Kidney epithelial cell (primary cell): ENCODE data around the gene EPHB4. TPM values are rescaled to one million over a fixed set of nuclear protein-coding genes. Genes with fewer than 3 reads are reported as not detected.
"Not testable (repeated sequence)": the region's sequence is repeated elsewhere in the genome, so short reads cannot be mapped to it uniquely, and the experiment has no call there.

Experiments used
- DNase-seq: peaks from one replicate; pipeline ENCODE4 v3.0.0-alpha.2; 2010; ENCODE audit warnings: low read depth
- H3K27me3 ChIP-seq: 2 replicates; pipeline ENCODE4 v1.6.0; 2011; ENCODE audit warnings: low read length; ENCODE audit not compliant: control insufficient read depth, insufficient read depth
- H3K36me3 ChIP-seq: 2 replicates; pipeline ENCODE4 v1.5.1; 2011; ENCODE audit warnings: low read length; ENCODE audit not compliant: control insufficient read depth, insufficient read depth
- H3K4me3 ChIP-seq: 2 replicates; pipeline ENCODE4 v1.5.1; 2011; ENCODE audit warnings: low read depth, mild to moderate bottlenecking, control low read depth, low read length
- CTCF ChIP-seq: IDR thresholded peaks from 2 replicates; pipeline ENCODE4 v1.5.1; 2011; ENCODE audit warnings: mild to moderate bottlenecking, moderate library complexity, low read length, control low read depth, inconsistent platforms; ENCODE audit not compliant: insufficient read depth, poor library complexity, severe bottlenecking
- total RNA-seq: library from RNA; depleted of rRNA; stranded (reverse); fragments of >200 nt; gene quantifications from 2 replicates; pipeline ENCODE4 v1.2.3, GENCODE V29; 2015

EPHB4 gene
- total RNA-seq, 1 donor from 2014 or later, result 138 TPM

GRCh38 chr7:100765250-100765649, 62.1 kb downstream of the EPHB4 start:
- no peaks in the 10 kb centered on the region for H3K36me3 ChIP-seq
- TF ChIP-seq CTCF, result no peak
- no peak for DNase-seq
- peaks cover 14% of the 10 kb centered on the region for H3K27me3 ChIP-seq
- H3K4me3 ChIP-seq, result no peak overlapping the region

- H3K27me3 ChIP-seq, result peaks cover 14% of the 10 kb centered on the region
- no peak overlapping the region for H3K4me3 ChIP-seq
- no peak for TF ChIP-seq CTCF
- no peak for DNase-seq
- H3K36me3 ChIP-seq, result no peaks in the 10 kb centered on the region
Measured at GRCh38 chr7:100764841-100765240, 62.5 kb downstream of the EPHB4 start.

DNA sequence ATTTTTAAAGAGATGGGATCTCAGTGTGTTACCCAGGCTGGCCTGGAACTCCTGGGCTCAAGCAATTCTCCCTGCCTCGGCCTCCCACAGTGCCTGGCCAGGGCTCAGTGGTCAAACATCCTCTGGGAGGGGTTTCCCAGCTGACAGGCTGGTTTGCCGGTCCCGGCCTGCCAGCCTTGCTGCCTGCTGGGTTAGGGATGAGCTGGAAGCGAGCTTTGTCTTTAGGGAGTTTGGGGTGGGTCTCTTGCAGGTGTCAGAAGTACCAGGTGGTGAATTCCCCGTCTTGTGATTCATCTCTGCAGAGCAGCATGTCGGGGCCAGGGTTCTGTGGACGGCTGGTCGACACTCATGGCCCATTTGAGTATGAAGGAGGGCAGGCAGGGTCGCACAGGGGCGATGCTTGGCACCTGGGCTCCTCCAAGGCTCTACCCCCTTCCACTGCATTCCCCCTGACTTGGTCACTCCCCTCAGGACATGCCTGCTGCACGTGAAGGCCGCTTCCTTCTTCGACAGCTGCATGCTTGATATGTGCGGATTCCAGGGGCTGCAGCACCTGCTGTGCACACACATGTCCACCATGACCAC, 63.7 kb downstream of the EPHB4 start:
- no peak for DNase-seq
- Histone ChIP-seq H3K27me3 (peaks cover 15% of the 10 kb centered on the region), H3K4me3 (no peak overlapping the region), H3K36me3 (no peaks in the 10 kb centered on the region)
- no peak for TF ChIP-seq CTCF

- not testable (repeated sequence) for DNase-seq, H3K4me3 ChIP-seq, H3K36me3 ChIP-seq
- peaks cover 14% of the 10 kb centered on the region for H3K27me3 ChIP-seq
Measured at GRCh38 chr7:100762841-100763240, 64.5 kb downstream of the EPHB4 start.

DNA sequence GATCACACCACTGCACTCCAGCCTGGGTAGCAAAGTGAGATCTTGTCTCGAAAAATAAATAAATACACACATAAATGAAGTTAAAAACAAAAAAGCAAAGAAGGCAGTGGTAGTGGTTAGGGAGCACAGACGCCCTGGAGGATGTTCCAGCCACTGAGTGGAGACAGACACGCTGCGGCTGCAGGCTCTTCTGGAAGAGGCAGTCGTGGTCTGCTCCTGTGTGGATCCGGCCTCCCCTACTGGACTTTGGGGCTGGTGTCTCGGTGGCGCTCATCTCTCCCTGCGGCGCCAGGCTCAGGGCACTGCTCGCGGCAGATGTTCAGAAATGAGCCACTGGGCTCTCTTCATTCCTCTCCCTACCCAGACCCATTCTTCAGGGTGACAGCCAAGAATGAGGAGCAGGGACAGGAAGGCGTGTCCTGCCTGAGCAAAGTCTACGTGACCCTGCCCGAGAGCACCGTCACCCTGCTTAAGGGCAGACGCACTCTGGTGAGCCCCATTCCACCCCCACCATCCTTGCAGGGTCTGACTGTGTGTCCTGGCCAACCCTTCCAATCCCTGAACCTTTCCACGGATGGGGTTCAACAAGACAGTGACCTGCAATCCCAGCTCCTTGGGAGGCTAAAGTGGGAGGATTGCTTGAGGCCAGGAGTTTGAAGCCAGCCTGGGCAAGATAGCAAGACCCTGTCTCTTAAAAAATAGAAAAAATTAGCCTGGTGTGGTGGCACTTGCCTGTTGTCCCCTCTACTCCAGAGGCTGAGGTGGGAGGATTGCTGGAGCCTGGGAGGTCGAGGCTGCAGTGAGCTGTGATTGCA, 67.8 kb downstream of the EPHB4 start:
- DNase-seq, result no peak
- TF ChIP-seq CTCF, result no peak
- H3K27me3 ChIP-seq, result peaks cover 8% of the 10 kb centered on the region
- H3K36me3 ChIP-seq, result no peaks in the 10 kb centered on the region
- H3K4me3 ChIP-seq, result no peak overlapping the region

- no peak for TF ChIP-seq CTCF
- Histone ChIP-seq H3K4me3 (no peak overlapping the region), H3K27me3 (peaks cover 8% of the 10 kb centered on the region), H3K36me3 (no peaks in the 10 kb centered on the region)
- no peak for DNase-seq
Measured at GRCh38 chr7:100753750-100754149, 73.6 kb downstream of the EPHB4 start.
